Pancreas (tissue), 10 donors: ENCODE data around the gene DCAF4. TPM values are rescaled to one million over a fixed set of nuclear protein-coding genes. Genes with fewer than 3 reads are reported as not detected.

Experiments
- ATAC-seq, 4 donors: fragments of 200-7000 bp; cut with Tn5 transposase; one replicate each; pipeline versions ENCODE4 v1.8.0 to v1.9.1; 2020; ENCODE audit warnings: mild to moderate bottlenecking in 4 of 4, moderate library complexity in 4 of 4
- DNase-seq, 6 donors: peaks; one replicate each; pipeline ENCODE4 v3.0.0-alpha.2; 2020
- FAIRE-seq: peaks from 2 replicates; lab custom pipeline; 2012; peaks lifted over from hg19 to GRCh38; lab: Jason Lieb, UNC
- H3K27ac ChIP-seq, 4 donors: fragments of 200-600 bp; sonication (generic); 1 replicate in 3 of 4; 2 replicates in 1 of 4; pipeline versions ENCODE4 v1.5.0 to v1.8.0; 2020
- H3K27me3 ChIP-seq, 4 donors: fragments of 200-600 bp; one replicate each; pipeline ENCODE4 v1.8.0; 2021
- H3K36me3 ChIP-seq, 3 donors: fragments of 200-600 bp; sonication (generic) in 1 of 3; one replicate each; pipeline versions ENCODE4 v1.5.0 to v1.8.0; 2020 to 2021
- H3K4me1 ChIP-seq, 3 donors: fragments of 200-600 bp; one replicate each; pipeline ENCODE4 v1.8.0; 2021
- H3K4me3 ChIP-seq, 4 donors: fragments of 200-600 bp; sonication (generic) in 2 of 4; one replicate each; pipeline versions ENCODE4 v1.5.0 to v1.8.0; 2020 to 2021
- H3K9me3 ChIP-seq, 4 donors: fragments of 200-600 bp; one replicate each; pipeline ENCODE4 v1.8.0; 2021
- WGBS, 2 donors: extraction: QIAGEN DNeasy Blood & Tissue Kit; methylation state at CpG; one replicate each; pipeline ENCODE4 v1.1.7; 2013; 5-methylcytosine and 5-hydroxymethylcytosine counted together
- intact Hi-C, 3 donors: fragments of 100-400 bp; cut with DNase I; formaldehyde crosslinking; loops; one replicate each; pipeline versions ENCODE4 v1.11.1 to v1.14.2; 2022
- polyA plus RNA-seq, 2 donors: library from polyadenylated mRNA; stranded (reverse); fragments of 200-250 nt; gene quantifications; one replicate each; pipeline ENCODE4 v1.2.3, GENCODE V29; 2013
- total RNA-seq, 6 donors: library from RNA; stranded (reverse); fragmentation: NEBNext Ultra II Directional in 4 of 6; extraction: Animal tissue kit (Norgen Biotek cat#: 25700) in 4 of 6; gene quantifications; one replicate each; pipeline versions ENCODE4 v1.2.1 to v1.2.4, GENCODE V29; 2021 to 2023
- TF ChIP-seq, protein P1 (sequence below), 4 donors: fragments of 200-600 bp; sonication (generic) in 3 of 4; IDR thresholded peaks; one replicate each; pipeline versions ENCODE4 v1.5.0 to v1.8.0; 2021; ENCODE audit warnings: antibody characterized with exemption in 4 of 4
- donor health status: healthy with polysubstance abuse.
- donor health status: DM: no; HTN: no; CAD: no; lungs with moderate emphysema.
- donor health status: DM: no; HTN: no; CAD: no.
- donor health status: control.
- donor health status: control.
- donor health status: Bipolar disorder and iron deficiency.
- donor health status: DM: yes; HTN: yes; CAD: no.
- donor health status: DM: no; HTN: no; CAD: no.
- donor health status: DM: no; HTN: no; CAD: no.
- donor health status: DM: yes; HTN: yes; CAD: no.

DCAF4 gene
- total and polyA plus RNA-seq, 8 donors, result 7.8 to 14.5 (median 11.2) TPM

DNA sequence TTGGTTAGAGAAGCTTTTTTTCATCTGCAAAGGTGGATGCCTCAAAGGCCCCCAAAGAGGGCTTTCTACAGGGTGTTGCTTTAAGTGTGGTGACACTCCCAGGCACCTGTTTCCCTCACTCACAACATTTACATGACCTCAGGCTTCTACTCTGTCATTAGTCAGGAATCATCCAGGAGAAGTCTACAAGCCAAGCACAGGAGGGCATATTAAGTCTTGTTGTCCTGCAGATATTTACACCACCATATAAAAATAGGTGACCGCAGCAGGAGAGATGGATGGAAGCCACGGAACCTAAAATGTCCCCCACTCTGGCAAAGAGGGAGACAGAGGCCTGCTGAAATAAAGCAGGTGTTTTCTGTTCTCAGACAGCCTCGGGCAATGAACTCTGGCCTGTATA is 24.9 kb upstream of the DCAF4 start:
- FAIRE-seq (no peak), ATAC-seq (no peak), DNase-seq (no peak)
- H3K36me3 ChIP-seq, result no peaks in the 10 kb centered on the region
- WGBS, 2 donors, result 81 to 85% methylated on average over 3 of the region's 3 CpGs
- H3K9me3 ChIP-seq, result no peaks in the 10 kb centered on the region
- H3K4me3 ChIP-seq, result no peak overlapping the region
- TF ChIP-seq, protein P1, sequence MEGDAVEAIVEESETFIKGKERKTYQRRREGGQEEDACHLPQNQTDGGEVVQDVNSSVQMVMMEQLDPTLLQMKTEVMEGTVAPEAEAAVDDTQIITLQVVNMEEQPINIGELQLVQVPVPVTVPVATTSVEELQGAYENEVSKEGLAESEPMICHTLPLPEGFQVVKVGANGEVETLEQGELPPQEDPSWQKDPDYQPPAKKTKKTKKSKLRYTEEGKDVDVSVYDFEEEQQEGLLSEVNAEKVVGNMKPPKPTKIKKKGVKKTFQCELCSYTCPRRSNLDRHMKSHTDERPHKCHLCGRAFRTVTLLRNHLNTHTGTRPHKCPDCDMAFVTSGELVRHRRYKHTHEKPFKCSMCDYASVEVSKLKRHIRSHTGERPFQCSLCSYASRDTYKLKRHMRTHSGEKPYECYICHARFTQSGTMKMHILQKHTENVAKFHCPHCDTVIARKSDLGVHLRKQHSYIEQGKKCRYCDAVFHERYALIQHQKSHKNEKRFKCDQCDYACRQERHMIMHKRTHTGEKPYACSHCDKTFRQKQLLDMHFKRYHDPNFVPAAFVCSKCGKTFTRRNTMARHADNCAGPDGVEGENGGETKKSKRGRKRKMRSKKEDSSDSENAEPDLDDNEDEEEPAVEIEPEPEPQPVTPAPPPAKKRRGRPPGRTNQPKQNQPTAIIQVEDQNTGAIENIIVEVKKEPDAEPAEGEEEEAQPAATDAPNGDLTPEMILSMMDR (IDR thresholded peaks at IDR 0.05), result no peak
- H3K27ac ChIP-seq, result no peak overlapping the region
- no peaks in the 10 kb centered on the region for H3K4me1 ChIP-seq
- H3K27me3 ChIP-seq, result no peaks in the 10 kb centered on the region
- intact Hi-C loops, result loop anchor here in 1 of 3 donors (10.0 kb wide), 1 partner anchor 387 kb away; no protein-coding TSS in a partner anchor

DNA sequence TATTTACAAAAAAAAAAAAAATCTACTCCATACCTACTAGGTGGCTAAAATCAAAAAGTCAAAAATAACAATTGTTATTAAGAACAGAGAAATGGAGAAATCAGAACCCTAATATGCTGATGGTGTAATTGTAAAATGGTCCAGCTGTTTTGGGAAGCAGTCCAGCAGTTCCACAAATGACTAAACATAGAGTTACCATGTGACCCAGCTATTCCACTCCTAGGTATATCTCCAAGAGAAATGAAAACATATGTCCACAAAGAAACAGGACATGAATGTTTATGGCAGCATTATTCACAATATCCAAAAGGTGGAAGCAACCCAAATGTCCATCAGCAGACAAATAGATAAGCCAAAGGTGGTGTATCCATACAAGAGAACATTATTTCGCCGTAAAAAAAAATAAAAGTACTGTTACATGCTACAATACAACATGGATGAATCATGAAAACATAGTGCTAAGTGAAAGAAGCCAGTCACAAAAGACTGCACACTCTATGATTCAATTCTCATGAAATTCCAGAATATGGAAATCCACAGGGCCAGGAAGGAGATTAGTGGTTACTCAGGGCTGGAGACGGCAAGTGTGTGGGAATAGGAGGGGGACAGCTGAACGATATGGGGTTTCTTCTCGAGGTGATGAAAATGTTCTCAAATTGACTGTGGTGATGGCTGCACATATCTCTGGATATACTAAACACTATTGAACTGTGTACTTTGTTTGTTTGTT is 23.3 kb upstream of the DCAF4 start:
- no peak for FAIRE-seq
- TF ChIP-seq, protein P1 (IDR thresholded peaks at IDR 0.05), result no peak

DNA sequence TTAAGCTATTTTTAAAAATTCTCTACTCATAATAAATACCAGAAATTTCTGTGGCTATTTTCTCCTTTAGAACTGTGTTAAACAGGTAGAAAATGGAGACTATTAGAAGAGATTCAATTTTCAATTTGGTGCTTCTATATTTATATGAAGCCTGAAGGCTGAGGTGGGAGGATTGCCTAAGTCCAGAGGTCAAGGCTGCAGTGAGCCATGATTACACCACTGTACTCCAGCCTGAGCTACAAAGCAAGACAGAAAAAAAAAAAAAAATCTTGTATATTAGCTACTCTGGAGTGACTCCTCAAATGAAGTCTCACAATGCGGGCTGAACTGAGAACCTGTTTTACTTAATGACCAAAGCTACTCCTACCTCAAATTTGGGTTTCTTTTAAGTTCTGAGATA is 22.5 kb upstream of the DCAF4 start:
- TF ChIP-seq, protein P1 (IDR thresholded peaks at IDR 0.05), result no peak
- no peaks in the 10 kb centered on the region for H3K36me3 ChIP-seq
- no peaks in the 10 kb centered on the region for H3K27me3 ChIP-seq
- no peak overlapping the region for H3K4me3 ChIP-seq
- ATAC-seq (no peak), FAIRE-seq (no peak), DNase-seq (no peak)
- intact Hi-C loops, result loop anchor here in 2 of 3 donors (2.0 to 10.0 kb wide), 2 partner anchors 387 to 389 kb away; no protein-coding TSS in a partner anchor
- WGBS, 2 donors, result 40 to 97% methylated on average over 1 of the region's 1 CpG
- no peaks in the 10 kb centered on the region for H3K9me3 ChIP-seq
- peaks cover 0 to 1% (median 0%) of the 10 kb centered on the region in 3 donors for H3K4me1 ChIP-seq
- H3K27ac ChIP-seq, result no peak overlapping the region

More for the DNA sequence above, 23.3 kb upstream of the DCAF4 start:
- Histone ChIP-seq H3K27me3 (no peaks in the 10 kb centered on the region), H3K9me3 (no peaks in the 10 kb centered on the region), H3K4me1 (no peaks in the 10 kb centered on the region), H3K4me3 (no peak overlapping the region), H3K36me3 (no peaks in the 10 kb centered on the region), H3K27ac (no peak overlapping the region)
- 83 to 91% methylated on average over 5 of the region's 5 CpGs for WGBS, 2 donors
- DNase-seq (no peak), ATAC-seq (no peak)
- intact Hi-C loops, result loop anchor here in 1 of 3 donors (10.0 kb wide), 1 partner anchor 388 kb away; no protein-coding TSS in a partner anchor

DNA sequence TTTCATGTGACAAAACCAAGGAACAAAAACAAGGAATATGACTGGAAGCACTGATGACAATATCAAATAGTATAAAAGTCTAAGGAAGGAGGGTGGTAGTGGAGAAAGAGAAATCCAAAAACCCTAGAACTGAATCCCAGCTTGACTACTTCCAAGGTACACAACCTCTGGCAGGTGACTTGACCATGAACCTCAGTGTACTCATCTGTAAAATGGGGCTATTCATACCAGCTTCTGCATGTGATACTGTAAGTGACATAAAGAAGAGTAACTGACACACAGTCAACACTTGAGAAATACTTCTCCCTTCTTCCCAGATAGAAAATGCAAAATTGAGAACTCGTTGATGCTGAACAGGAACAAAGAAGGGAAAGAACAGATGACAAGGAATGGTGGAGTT is 22.0 kb upstream of the DCAF4 start:
- H3K4me1 ChIP-seq, result peaks cover 0 to 6% (median 0%) of the 10 kb centered on the region in 3 donors
- FAIRE-seq (no peak), DNase-seq (no peak), ATAC-seq (no peak)
- no peaks in the 10 kb centered on the region for H3K36me3 ChIP-seq
- H3K4me3 ChIP-seq, result no peak overlapping the region
- no peaks in the 10 kb centered on the region for H3K9me3 ChIP-seq
- no peak overlapping the region for H3K27ac ChIP-seq
- intact Hi-C loops, result loop anchor here in 2 of 3 donors (2.0 to 10.0 kb wide), 2 partner anchors 387 to 389 kb away; no protein-coding TSS in a partner anchor
- WGBS, 2 donors, result 41 to 52% methylated on average over 1 of the region's 1 CpG
- TF ChIP-seq, protein P1 (IDR thresholded peaks at IDR 0.05), result no peak
- no peaks in the 10 kb centered on the region for H3K27me3 ChIP-seq
